Sigmoid colon (tissue), 4 donors: Measurements from ENCODE around the gene KCNQ4.

ENCODE experiments used
- EP300 ChIP-seq, 4 donors: sonication (generic); formaldehyde crosslinking; IDR thresholded peaks; one replicate each; pipeline ENCODE4 v1.6.1; 2017; ENCODE audit warnings: antibody characterized with exemption in 4 of 4
- POLR2A ChIP-seq, 2 donors: fragments of 450-650 bp; IDR thresholded peaks; one replicate each; pipeline ENCODE4 v1.6.1; 2016; ENCODE audit warnings: antibody characterized with exemption in 2 of 2, mild to moderate bottlenecking in 2 of 2, moderate library complexity in 2 of 2
- TF ChIP-seq, protein P1 (sequence below), 4 experiments: fragments of 450-650 bp in 3 of 4; fragments of 200-600 bp in 1 of 4; IDR thresholded peaks; one replicate each; pipeline ENCODE4 v1.5.1; 2016 to 2019; ENCODE audit warnings: antibody characterized with exemption in 4 of 4, mild to moderate bottlenecking in 3 of 4, moderate library complexity in 2 of 4

DNA sequence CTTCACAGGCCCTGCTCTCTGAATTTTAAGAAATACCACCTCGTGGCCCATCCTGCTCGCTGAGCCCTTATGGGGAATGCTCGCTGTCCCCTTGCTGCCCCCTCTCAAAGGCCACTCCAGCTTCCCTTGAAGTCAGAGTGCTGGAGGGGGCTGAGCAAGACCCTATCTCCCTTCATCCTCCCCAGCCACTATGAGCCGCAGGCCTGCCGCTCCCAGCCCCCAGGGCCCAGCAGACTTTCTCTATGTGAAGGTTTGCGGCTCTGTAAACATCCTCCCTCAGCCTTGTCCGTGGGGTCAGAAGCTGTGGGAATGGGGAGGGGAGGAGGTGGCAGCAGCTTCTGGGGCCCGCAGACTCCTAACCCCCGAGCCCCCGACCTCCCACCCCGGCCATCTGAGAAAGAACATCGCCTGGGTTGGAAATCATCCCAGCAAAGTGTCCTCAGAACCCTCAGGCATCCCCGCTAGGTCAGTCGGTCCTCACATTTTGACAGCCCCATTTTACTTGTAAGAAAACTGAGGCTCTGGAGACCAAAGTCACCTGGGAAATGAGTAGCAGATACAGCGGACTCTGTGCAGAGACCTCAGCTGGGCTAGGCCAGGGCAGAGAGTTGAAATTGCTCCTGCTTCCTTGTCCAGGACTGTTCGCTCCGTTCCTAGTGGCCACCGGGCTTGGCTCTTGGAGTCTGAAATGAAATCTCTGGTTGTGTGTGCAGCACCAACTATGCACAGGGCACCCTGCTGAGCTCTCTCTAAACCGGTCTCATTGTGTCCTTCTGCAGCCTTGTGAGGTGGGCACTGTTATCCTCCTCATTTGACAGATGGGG lies 4.4 kb downstream of the KCNQ4 start:
- TF ChIP-seq POLR2A (IDR thresholded peaks at IDR 0.05) (no peak), EP300 (IDR thresholded peaks at IDR 0.05) (no peak)
- TF ChIP-seq, protein P1, sequence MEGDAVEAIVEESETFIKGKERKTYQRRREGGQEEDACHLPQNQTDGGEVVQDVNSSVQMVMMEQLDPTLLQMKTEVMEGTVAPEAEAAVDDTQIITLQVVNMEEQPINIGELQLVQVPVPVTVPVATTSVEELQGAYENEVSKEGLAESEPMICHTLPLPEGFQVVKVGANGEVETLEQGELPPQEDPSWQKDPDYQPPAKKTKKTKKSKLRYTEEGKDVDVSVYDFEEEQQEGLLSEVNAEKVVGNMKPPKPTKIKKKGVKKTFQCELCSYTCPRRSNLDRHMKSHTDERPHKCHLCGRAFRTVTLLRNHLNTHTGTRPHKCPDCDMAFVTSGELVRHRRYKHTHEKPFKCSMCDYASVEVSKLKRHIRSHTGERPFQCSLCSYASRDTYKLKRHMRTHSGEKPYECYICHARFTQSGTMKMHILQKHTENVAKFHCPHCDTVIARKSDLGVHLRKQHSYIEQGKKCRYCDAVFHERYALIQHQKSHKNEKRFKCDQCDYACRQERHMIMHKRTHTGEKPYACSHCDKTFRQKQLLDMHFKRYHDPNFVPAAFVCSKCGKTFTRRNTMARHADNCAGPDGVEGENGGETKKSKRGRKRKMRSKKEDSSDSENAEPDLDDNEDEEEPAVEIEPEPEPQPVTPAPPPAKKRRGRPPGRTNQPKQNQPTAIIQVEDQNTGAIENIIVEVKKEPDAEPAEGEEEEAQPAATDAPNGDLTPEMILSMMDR (IDR thresholded peaks at IDR 0.05), result no peak
